Fibroblast of lung (primary cell): ENCODE measurements around the gene ACKR2. TPM values are rescaled to one million over a fixed set of nuclear protein-coding genes. Genes with fewer than 3 reads are reported as not detected.

Source experiments
- DNase-seq, 2 donors: peaks; one replicate each; pipeline versions ENCODE4 v3.0.0 to v3.0.0-alpha.2; 2010; ENCODE audit warnings: low read depth in 2 of 2
- H2AFZ ChIP-seq: 2 replicates; pipeline ENCODE4 v1.5.1; 2012; ENCODE audit warnings: low read length, control low read depth, inconsistent platforms
- H3K27ac ChIP-seq: 2 replicates; pipeline ENCODE4 v1.5.1; 2011; ENCODE audit warnings: low read length, control low read depth; ENCODE audit not compliant: insufficient read depth
- H3K27me3 ChIP-seq: 2 replicates; pipeline ENCODE4 v1.5.1; 2011; ENCODE audit warnings: mild to moderate bottlenecking, low read length; ENCODE audit not compliant: control insufficient read depth, insufficient read depth
- H3K36me3 ChIP-seq: 2 replicates; pipeline ENCODE4 v1.5.1; 2011; ENCODE audit warnings: low read length; ENCODE audit not compliant: control insufficient read depth, insufficient read depth
- H3K4me1 ChIP-seq: 2 replicates; pipeline ENCODE4 v1.5.1; 2011; ENCODE audit warnings: low read length; ENCODE audit not compliant: control insufficient read depth, insufficient read depth; ENCODE audit errors: extremely low read depth
- H3K4me2 ChIP-seq: 2 replicates; pipeline ENCODE4 v1.5.1; 2011; ENCODE audit warnings: low read length, control low read depth; ENCODE audit not compliant: insufficient read depth; ENCODE audit errors: extremely low read depth
- H3K4me3 ChIP-seq, 4 experiments: fragments of 200-600 bp in 1 of 4; sonication (generic) in 1 of 4; replicated peaks in 1 of 4; 2 replicates each; pipeline ENCODE4 v1.5.1; 2011 to 2016; ENCODE audit warnings: low read length in 4 of 4, low read depth in 3 of 4, mild to moderate bottlenecking in 3 of 4, control low read depth in 2 of 4, inconsistent platforms in 1 of 4, mixed read lengths in 1 of 4; ENCODE audit not compliant: insufficient read depth in 1 of 4; ENCODE audit errors: control extremely low read depth in 1 of 4
- H3K79me2 ChIP-seq: 2 replicates; pipeline ENCODE4 v1.5.1; 2012; ENCODE audit warnings: mild to moderate bottlenecking, low read length, inconsistent platforms; ENCODE audit not compliant: control insufficient read depth, insufficient read depth
- H3K9ac ChIP-seq: 2 replicates; pipeline ENCODE4 v1.5.1; 2011; ENCODE audit warnings: mild to moderate bottlenecking, low read length, control low read depth; ENCODE audit not compliant: insufficient read depth
- H3K9me3 ChIP-seq: 2 replicates; pipeline ENCODE4 v1.5.1; 2012; ENCODE audit warnings: low read depth, low read length; ENCODE audit not compliant: control insufficient read depth, insufficient read depth
- H4K20me1 ChIP-seq: 2 replicates; pipeline ENCODE4 v1.5.1; 2011; ENCODE audit warnings: low read length; ENCODE audit not compliant: control insufficient read depth, insufficient read depth; ENCODE audit errors: extremely low read depth
- CTCF ChIP-seq, 2 donors: IDR thresholded peaks in 1 of 2; conservative IDR thresholded peaks in 1 of 2; 1 replicate in 1 of 2; 2 replicates in 1 of 2; pipeline ENCODE4 v1.5.1; 2011 to 2012; ENCODE audit warnings: low read length in 2 of 2, control low read depth in 1 of 2, inconsistent platforms in 1 of 2, low read depth in 1 of 2, mild to moderate bottlenecking in 1 of 2
- EZH2 ChIP-seq: IDR thresholded peaks from 2 replicates; pipeline ENCODE4 v1.5.1; 2012; ENCODE audit warnings: low read length, control low read depth, mild to moderate bottlenecking; ENCODE audit errors: missing control alignments
- polyA plus RNA-seq, 2 donors: library from polyadenylated mRNA; depleted of rRNA in 1 of 2; stranded (reverse) in 1 of 2; unstranded in 1 of 2; fragments of >200 nt; gene quantifications; 2 replicates each; pipeline ENCODE4 v1.2.1, GENCODE V29; 2011 to 2012; ENCODE audit warnings: missing spikeins in 1 of 2
- total RNA-seq: library from RNA; depleted of rRNA; stranded (reverse); fragments of >200 nt; gene quantifications from 2 replicates; pipeline ENCODE4 v1.2.1, GENCODE V29; 2014

Gene ACKR2
- total and polyA plus RNA-seq, 2 donors (not counting 1 experiment from before 2014, with no cell fraction given), result under 0.01 to 0.19 TPM

- Histone ChIP-seq H3K36me3 (no peaks in the 10 kb centered on the region), H3K4me3 (no peak overlapping the region), H4K20me1 (no peaks in the 10 kb centered on the region), H3K4me2 (no peak overlapping the region), H3K9me3 (no peaks in the 10 kb centered on the region), H3K4me1 (no peaks in the 10 kb centered on the region), H2AFZ (no peak overlapping the region), H3K79me2 (no peaks in the 10 kb centered on the region), H3K27me3 (peaks cover 6% of the 10 kb centered on the region), H3K9ac (no peak overlapping the region), H3K27ac (no peak overlapping the region)
- TF ChIP-seq CTCF (conservative IDR thresholded peaks at IDR 0.05 in 1 of 2, IDR thresholded peaks at IDR 0.05 in 1 of 2; ENCODE audit: low read depth in 1 of 2, low read length in 2 of 2), result no peak
- no peak for TF ChIP-seq EZH2
- DNase-seq, result no peak
Observed at GRCh38 chr3:42852441-42852840, 43.2 kb downstream of the ACKR2 start.

- Histone ChIP-seq H3K27ac (no peak overlapping the region), H3K9ac (no peak overlapping the region), H3K36me3 (no peaks in the 10 kb centered on the region), H3K4me2 (no peak overlapping the region), H3K4me1 (no peaks in the 10 kb centered on the region), H3K79me2 (no peaks in the 10 kb centered on the region), H3K9me3 (no peaks in the 10 kb centered on the region), H3K4me3 (no peak overlapping the region), H3K27me3 (peaks cover 6% of the 10 kb centered on the region), H2AFZ (no peak overlapping the region), H4K20me1 (no peaks in the 10 kb centered on the region)
- DNase-seq, result no peak
- TF ChIP-seq CTCF (conservative IDR thresholded peaks at IDR 0.05 in 1 of 2, IDR thresholded peaks at IDR 0.05 in 1 of 2; ENCODE audit: low read depth in 1 of 2, low read length in 2 of 2), result no peak
- no peak for TF ChIP-seq EZH2
Observed at GRCh38 chr3:42853056-42853455, 43.8 kb downstream of the ACKR2 start.

GRCh38 chr3:42853739-42854302 is 44.6 kb downstream of the ACKR2 start:
- no peaks in the 10 kb centered on the region for H3K79me2 ChIP-seq
- H3K4me1 ChIP-seq, result no peaks in the 10 kb centered on the region
- H3K9me3 ChIP-seq, result no peaks in the 10 kb centered on the region
- no peak overlapping the region for H3K4me3 ChIP-seq
- no peak for DNase-seq
- TF ChIP-seq EZH2 (no peak), CTCF (conservative IDR thresholded peaks at IDR 0.05 in 1 of 2, IDR thresholded peaks at IDR 0.05 in 1 of 2; ENCODE audit: low read depth in 1 of 2, low read length in 2 of 2) (no peak)
- no peak overlapping the region for H2AFZ ChIP-seq
- H3K9ac ChIP-seq, result no peak overlapping the region
- H3K36me3 ChIP-seq, result no peaks in the 10 kb centered on the region
- no peak overlapping the region for H3K4me2 ChIP-seq
- H3K27ac ChIP-seq, result no peak overlapping the region
- H3K27me3 ChIP-seq, result peaks cover 6% of the 10 kb centered on the region
- H4K20me1 ChIP-seq, result no peaks in the 10 kb centered on the region
